Skeletal muscle cell (primary cell): ENCODE results near the gene PHYKPL.
A peak's percentile ranks its signal among the peaks of the same experiment; 100 is the strongest.

ENCODE experiments used
- DNase-seq: peaks from one replicate; pipeline ENCODE4 v3.0.0-alpha.2; 2010; ENCODE audit warnings: low read depth
- H3K4me3 ChIP-seq: 2 replicates; pipeline ENCODE4 v1.5.1; 2011; ENCODE audit warnings: low read depth, mild to moderate bottlenecking, control low read depth, low read length, moderate library complexity

The PHYKPL gene

GRCh38 chr5:178211095-178212048, 21.2 kb downstream of the PHYKPL start:
- no peak for DNase-seq

GRCh38 chr5:178210686-178211085, 21.9 kb downstream of the PHYKPL start:
- no peak for DNase-seq
- H3K4me3 ChIP-seq, result no peak overlapping the region

More at GRCh38 chr5:178211095-178212048, 21.2 kb downstream of the PHYKPL start:
- no peak overlapping the region for H3K4me3 ChIP-seq

- no peak for DNase-seq
- H3K4me3 ChIP-seq, result no peak overlapping the region
These were observed 22.5 kb downstream of the PHYKPL start for GRCh38 chr5:178210073-178210535.

GRCh38 chr5:178209334-178210072, 23.1 kb downstream of the PHYKPL start:
- no peak for DNase-seq
- H3K4me3 ChIP-seq, result no peak overlapping the region

GRCh38 chr5:178208540-178209227, 23.9 kb downstream of the PHYKPL start:
- H3K4me3 ChIP-seq, result no peak overlapping the region
- no peak for DNase-seq

GRCh38 chr5:178207917-178208280, 24.7 kb downstream of the PHYKPL start:
- no peak overlapping the region for H3K4me3 ChIP-seq
- no peak for DNase-seq

GRCh38 chr5:178207183-178207916, 25.3 kb downstream of the PHYKPL start:
- DNase-seq, result no peak
- no peak overlapping the region for H3K4me3 ChIP-seq

GRCh38 chr5:178206166-178207101, 26.2 kb downstream of the PHYKPL start:
- no peak for DNase-seq
- peak overlapping the region; percentile 65 for H3K4me3 ChIP-seq

- no peak for DNase-seq
- H3K4me3 ChIP-seq, result peak overlapping the region; percentile 65
These were observed 26.9 kb downstream of the PHYKPL start for GRCh38 chr5:178205749-178206047.

- peak; percentile 14 for DNase-seq
- peak overlapping the region; percentile 65 for H3K4me3 ChIP-seq
These were observed 27.5 kb downstream of the PHYKPL start for GRCh38 chr5:178204935-178205748.

- peak within 1 kb of the TSS; percentile 65 for H3K4me3 ChIP-seq
These were observed 28.2 kb downstream of the PHYKPL start, which contains the start of gene HNRNPAB for GRCh38 chr5:178204182-178204934. TSS of gene HNRNPAB (plus strand) at chr5:178204533. CDS start at chr5:178204838, 305 bp downstream.

GRCh38 chr5:178203670-178204181, 28.9 kb downstream of the PHYKPL start:
- DNase-seq, result no peak
- H3K4me3 ChIP-seq, result peak overlapping the region; percentile 65

More at GRCh38 chr5:178204182-178204934, 28.2 kb downstream of the PHYKPL start, which contains the start of gene HNRNPAB:
- DNase-seq, result peak; percentile 89

GRCh38 chr5:178202541-178202940, 30.1 kb downstream of the PHYKPL start:
- H3K4me3 ChIP-seq, result no peak overlapping the region
- no peak for DNase-seq

GRCh38 chr5:178201927-178202235, 30.7 kb downstream of the PHYKPL start:
- no peak for DNase-seq

GRCh38 chr5:178201221-178201926, 31.2 kb downstream of the PHYKPL start:
- no peak for DNase-seq
- no peak overlapping the region for H3K4me3 ChIP-seq

More at GRCh38 chr5:178201927-178202235, 30.7 kb downstream of the PHYKPL start:
- no peak overlapping the region for H3K4me3 ChIP-seq
